Camera-type eye (tissue), 1 donor: ENCODE results near the gene RAD23A. TPM values are rescaled to one million over a fixed set of nuclear protein-coding genes. Genes with fewer than 3 reads are reported as not detected.

Source experiments
- total RNA-seq: library from RNA; depleted of rRNA; stranded (reverse); fragments of >200 nt; gene quantifications from one replicate; pipeline ENCODE4 v1.2.3, GENCODE V29; 2014

Gene RAD23A
- 75.9 TPM for total RNA-seq

DNA sequence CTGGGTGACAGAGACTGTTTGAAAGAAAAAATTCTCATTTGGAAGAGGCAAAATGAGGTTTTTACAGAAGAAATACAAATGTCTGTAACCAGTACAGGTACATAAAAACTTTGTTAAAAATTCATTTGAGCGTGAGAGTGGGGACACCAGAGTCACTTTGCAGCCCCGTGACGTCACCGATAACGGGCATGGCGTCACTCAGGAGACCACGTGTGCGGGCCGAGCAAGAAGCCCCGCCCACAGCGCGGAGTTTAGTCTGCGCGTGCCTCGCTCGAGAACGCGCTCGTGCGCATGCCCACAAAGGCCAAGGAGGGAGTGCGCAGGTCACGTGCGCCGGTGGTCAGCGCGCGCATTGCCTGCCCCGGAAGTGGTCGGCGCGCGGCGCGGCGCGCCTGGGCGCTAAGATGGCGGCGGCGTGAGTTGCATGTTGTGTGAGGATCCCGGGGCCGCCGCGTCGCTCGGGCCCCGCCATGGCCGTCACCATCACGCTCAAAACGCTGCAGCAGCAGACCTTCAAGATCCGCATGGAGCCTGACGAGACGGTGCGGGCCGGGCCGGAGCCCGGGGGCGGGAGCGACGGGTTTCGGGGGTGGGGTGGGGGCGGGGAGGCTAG is at the start of gene RAD23A:
Gene RAD23A (plus strand): TSS at position 384 of the 613 bp plus-strand sequence. CDS start 87 bp downstream, at position 471.

DNA sequence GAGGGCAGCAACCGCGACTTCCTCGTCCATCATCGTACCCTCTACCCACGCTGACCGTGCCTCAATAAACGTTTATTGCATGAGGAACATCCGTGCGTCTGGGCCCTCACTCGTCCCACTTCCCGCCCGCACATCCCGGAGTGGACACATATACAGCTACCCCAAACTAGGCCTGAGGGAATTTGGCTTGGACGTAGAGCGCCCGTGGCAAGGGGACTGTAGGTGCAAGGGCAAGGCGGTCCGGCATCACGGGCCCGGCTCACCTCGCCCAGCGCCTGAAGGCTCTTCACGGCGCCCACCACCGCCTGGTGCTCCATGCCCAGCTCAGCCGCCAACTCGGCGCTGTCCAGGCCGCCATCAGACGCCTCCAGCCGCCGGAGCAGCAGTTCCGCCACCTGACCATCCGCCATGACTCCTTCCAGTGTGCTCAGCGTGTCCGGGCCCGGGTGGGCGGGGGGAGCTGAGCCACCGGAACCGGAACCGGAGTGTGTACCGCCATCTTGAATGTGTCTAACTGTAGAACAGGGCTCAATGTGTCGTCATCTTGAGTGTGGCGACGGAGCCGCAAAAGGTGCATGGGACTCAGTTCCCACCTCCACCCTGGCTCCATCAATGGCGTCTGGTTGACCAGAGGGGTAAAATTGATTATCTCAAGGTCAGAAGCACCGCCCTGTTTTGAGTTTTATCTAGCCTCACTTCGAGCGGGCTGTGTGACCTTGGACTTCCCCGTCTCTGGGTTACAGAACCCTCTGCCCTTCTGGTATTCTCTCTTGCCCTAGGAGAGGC is 12.2 kb upstream of the RAD23A start, which contains the start of gene FARSA:
Gene FARSA (minus strand): TSS at position 425 of the 786 bp plus-strand sequence. CDS start 15 bp downstream, at position 410.

GRCh38 chr19:12937927-12938778 is 7.5 kb upstream of the RAD23A start, which contains the start of gene CALR:
TSS of gene CALR (plus strand) at chr19:12938609. CDS start at chr19:12938680, 71 bp downstream.

DNA sequence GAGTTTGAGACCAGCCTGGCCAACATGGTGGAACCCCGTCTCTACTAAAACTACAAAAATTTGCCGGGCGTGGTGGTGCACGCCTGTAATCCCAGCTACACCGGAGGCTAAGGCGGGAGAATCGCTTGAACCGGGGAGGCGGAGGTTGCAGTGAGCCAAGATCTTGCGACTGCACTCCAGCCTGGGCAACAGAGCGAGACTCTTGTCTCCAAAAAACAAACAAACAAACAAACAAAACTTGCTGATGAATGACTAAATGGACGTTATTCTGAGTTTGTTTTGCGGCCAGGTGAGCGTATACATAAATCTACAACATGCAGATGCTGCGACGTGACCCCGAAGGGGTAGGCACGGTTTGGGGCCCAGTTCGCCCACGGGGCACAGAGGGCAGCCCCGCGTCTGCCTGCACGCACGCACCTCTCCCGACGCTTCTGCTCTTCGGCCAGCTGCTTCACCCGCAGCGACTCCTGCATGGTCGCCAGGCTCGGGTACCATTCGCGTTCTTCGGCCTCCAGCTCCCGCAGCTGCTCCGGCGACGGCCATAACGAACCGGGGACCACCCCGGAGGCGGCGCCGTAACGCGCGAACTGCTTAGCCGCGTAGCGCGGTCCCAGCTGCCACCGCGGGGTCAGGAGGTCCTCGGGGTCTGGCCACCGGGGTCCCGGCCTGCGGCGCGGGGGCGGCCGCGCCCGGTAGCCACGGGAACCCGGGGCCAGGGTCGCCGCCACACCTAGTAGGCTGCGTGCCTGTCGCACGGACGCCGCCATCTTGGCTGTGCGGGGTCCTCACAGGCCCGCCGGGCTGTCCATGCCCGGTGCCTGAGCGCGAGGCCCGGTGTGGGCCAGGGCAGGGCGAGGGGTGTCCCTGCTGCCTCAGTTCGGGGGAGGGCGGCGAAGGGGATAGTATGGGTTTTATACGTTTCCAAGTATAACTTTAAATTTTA is 11.1 kb downstream of the RAD23A start, which contains the start of gene GADD45GIP1:
Gene GADD45GIP1 (minus strand): TSS at position 778 of the 943 bp plus-strand sequence. CDS start 11 bp downstream, at position 767.

GRCh38 chr19:12969292-12969988 is 23.8 kb downstream of the RAD23A start, which contains the start of gene DAND5:
TSS of gene DAND5 (plus strand) at chr19:12969576. CDS start at chr19:12969661, 85 bp downstream.

GRCh38 chr19:12994701-12995595 is 49.3 kb downstream of the RAD23A start, which contains the start of gene NFIX:
TSS of gene NFIX (plus strand) at chr19:12995475. CDS start at chr19:12995838, 363 bp downstream.

Other genes starting within 250 kb of the RAD23A start
- gene FBXW9, start 249.2 kb upstream of the RAD23A start, total RNA-seq: 7.8 TPM
- gene TNPO2, start 221.9 kb upstream of the RAD23A start, total RNA-seq: 92.0 TPM
- gene TRIR, start 211.2 kb upstream of the RAD23A start, total RNA-seq: 144 TPM
- 49.4 TPM for gene GET3, start 208.4 kb upstream of the RAD23A start, total RNA-seq
- 0.55 TPM for gene BEST2, start 194.1 kb upstream of the RAD23A start, total RNA-seq
- gene HOOK2, start 170.3 kb upstream of the RAD23A start, total RNA-seq: 33.5 TPM
- 194 TPM for gene JUNB, start 154.4 kb upstream of the RAD23A start, total RNA-seq
- gene PRDX2, start 144.1 kb upstream of the RAD23A start, total RNA-seq: 290 TPM
- gene THSD8, start 143.8 kb upstream of the RAD23A start, total RNA-seq: not detected
- gene RNASEH2A, start 139.3 kb upstream of the RAD23A start, total RNA-seq: 20.2 TPM
- 8.6 TPM for gene RTBDN, start 111.3 kb upstream of the RAD23A start, total RNA-seq
- gene MAST1, start 107.3 kb upstream of the RAD23A start, total RNA-seq: 23.3 TPM
- 15.1 TPM for gene DNASE2, start 64.4 kb upstream of the RAD23A start, total RNA-seq
- gene KLF1, start 58.7 kb upstream of the RAD23A start, total RNA-seq: 2.1 TPM
- 59.3 TPM for gene GCDH, start 54.7 kb upstream of the RAD23A start, total RNA-seq
- not detected for gene SYCE2, start 26.6 kb upstream of the RAD23A start, total RNA-seq
- 41.6 TPM for gene FARSA, start 12.2 kb upstream of the RAD23A start, total RNA-seq
- gene CALR, start 7.3 kb upstream of the RAD23A start, total RNA-seq: 471 TPM
- 16.8 TPM for gene GADD45GIP1, start 11.4 kb downstream of the RAD23A start, total RNA-seq
- gene DAND5, start 23.7 kb downstream of the RAD23A start, total RNA-seq: 5.2 TPM
- 122 TPM for gene NFIX, start 49.6 kb downstream of the RAD23A start, total RNA-seq
- 6.2 TPM for gene LYL1, start 157.0 kb downstream of the RAD23A start, total RNA-seq
- 30.1 TPM for gene TRMT1, start 170.9 kb downstream of the RAD23A start, total RNA-seq
- 18.8 TPM for gene NACC1, start 172.4 kb downstream of the RAD23A start, total RNA-seq
- 50.3 TPM for gene STX10, start 204.5 kb downstream of the RAD23A start, total RNA-seq
- gene IER2, start 204.5 kb downstream of the RAD23A start, total RNA-seq: 40.2 TPM